BLaER1 treated with 17β-estradiol and CSF1 and Interleukin-3, amounts not matched to agents 10 nM and 100 nM (cell line): ENCODE data around the gene ADAM12.

ENCODE experiments used
- H3K27ac ChIP-seq, 11 experiments: shearing (Covaris generic); formaldehyde crosslinking; 2 replicates each; pipeline ENCODE4 v1.8.1; 2022
- H3K27me3 ChIP-seq, 11 experiments: shearing (Covaris generic); formaldehyde crosslinking; 2 replicates each; pipeline ENCODE4 v1.8.1; 2022
- H3K36me3 ChIP-seq, 11 experiments: shearing (Covaris generic); formaldehyde crosslinking; 2 replicates each; pipeline ENCODE4 v1.8.1; 2022
- H3K4me1 ChIP-seq, 10 experiments: shearing (Covaris generic); formaldehyde crosslinking; 2 replicates each; pipeline ENCODE4 v1.8.1; 2022
- H3K4me2 ChIP-seq, 11 experiments: shearing (Covaris generic); formaldehyde crosslinking; 2 replicates each; pipeline ENCODE4 v1.8.1; 2022
- H3K4me3 ChIP-seq, 10 experiments: shearing (Covaris generic); formaldehyde crosslinking; 2 replicates each; pipeline ENCODE4 v1.8.1; 2022
- H3K9ac ChIP-seq, 11 experiments: shearing (Covaris generic); formaldehyde crosslinking; 2 replicates each; pipeline ENCODE4 v1.8.1; 2022
- H3K9me3 ChIP-seq, 11 experiments: shearing (Covaris generic); formaldehyde crosslinking; replicated peaks in 1 of 11; 2 replicates each; pipeline ENCODE4 v1.8.1; 2022
- H4K20me1 ChIP-seq, 11 experiments: shearing (Covaris generic); formaldehyde crosslinking; 2 replicates each; pipeline ENCODE4 v1.8.1; 2022
- Cebpa-rat ChIP-seq, 11 experiments: shearing (Covaris generic); IDR thresholded peaks; 2 replicates each; pipeline ENCODE4 v1.8.1; 2022

ADAM12 gene

DNA sequence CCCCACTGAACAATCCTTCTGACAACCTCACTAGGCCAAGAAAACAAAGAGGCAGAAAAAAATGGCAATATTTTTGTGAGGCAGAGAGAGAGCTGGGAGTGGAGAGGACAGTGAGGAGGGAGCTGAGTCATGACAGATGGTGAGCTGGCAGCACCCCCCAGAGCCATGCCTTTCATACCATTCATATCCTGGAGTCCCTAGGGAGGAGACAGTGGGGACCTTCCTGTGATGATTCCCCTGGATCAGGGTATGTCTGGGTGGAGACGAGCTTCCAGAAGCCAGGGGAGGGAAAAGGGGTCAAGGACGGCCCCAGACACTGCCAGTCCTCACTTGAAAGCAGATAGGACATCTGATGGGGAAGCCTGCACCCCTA, 160.5 kb downstream of the ADAM12 start:
- Histone ChIP-seq H3K27me3 (no peaks in the 10 kb centered on the region), H3K9me3 (no peaks in the 10 kb centered on the region), H3K4me2 (peak overlapping the region in 2 of 11 experiments; percentile 32 to 80; a peak in 4 of 22 replicates), H4K20me1 (no peaks in the 10 kb centered on the region), H3K36me3 (no peaks in the 10 kb centered on the region), H3K4me3 (no peak overlapping the region), H3K9ac (no peak overlapping the region), H3K4me1 (peaks cover 7 to 23% (median 15%) of the 10 kb centered on the region in 10 experiments), H3K27ac (no peak overlapping the region)
- no peak for TF ChIP-seq Cebpa-rat (IDR thresholded peaks at IDR 0.05)

DNA sequence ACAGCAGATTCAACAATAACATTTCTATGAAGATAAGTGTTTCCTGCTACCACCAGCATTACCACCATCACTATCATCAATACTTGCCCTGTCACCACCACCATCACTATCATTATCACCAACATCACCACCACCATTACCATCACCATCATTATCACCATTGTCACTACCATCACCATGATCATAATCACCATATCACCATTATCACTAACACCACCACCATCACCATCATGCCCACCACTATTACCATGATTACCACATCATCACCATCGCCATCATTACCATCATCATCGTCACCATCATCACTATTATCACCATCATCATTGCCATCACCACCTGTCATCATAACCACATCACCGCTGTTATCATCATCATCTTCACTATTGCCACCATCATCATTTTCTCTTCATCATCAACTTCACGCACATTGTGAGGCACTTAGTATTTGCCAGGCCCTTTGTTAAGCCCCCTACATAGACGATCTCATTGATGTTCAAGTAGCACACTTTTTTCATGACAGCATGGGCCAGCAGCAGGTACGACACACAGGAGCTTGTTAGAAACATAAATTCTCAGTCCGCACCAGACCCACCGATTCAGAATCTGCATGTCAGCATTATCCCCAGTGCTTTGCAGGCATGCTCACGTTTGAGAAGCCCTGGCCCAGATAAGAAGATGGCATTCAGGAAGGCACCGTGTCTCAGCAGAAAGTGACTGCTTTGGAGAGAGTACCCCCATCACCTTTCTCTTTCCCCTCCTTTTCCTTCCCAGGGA, 161.1 kb downstream of the ADAM12 start:
- H3K4me3 ChIP-seq: no peak overlapping the region
- no peaks in the 10 kb centered on the region for H4K20me1 ChIP-seq
- H3K27me3 ChIP-seq: no peaks in the 10 kb centered on the region
- H3K9ac ChIP-seq: no peak overlapping the region
- peaks cover 7 to 23% (median 15%) of the 10 kb centered on the region in 10 experiments for H3K4me1 ChIP-seq
- H3K9me3 ChIP-seq: no peaks in the 10 kb centered on the region
- H3K36me3 ChIP-seq: no peaks in the 10 kb centered on the region
- no peak for TF ChIP-seq Cebpa-rat (IDR thresholded peaks at IDR 0.05)
- H3K4me2 ChIP-seq: no peak overlapping the region
- H3K27ac ChIP-seq: no peak overlapping the region

DNA sequence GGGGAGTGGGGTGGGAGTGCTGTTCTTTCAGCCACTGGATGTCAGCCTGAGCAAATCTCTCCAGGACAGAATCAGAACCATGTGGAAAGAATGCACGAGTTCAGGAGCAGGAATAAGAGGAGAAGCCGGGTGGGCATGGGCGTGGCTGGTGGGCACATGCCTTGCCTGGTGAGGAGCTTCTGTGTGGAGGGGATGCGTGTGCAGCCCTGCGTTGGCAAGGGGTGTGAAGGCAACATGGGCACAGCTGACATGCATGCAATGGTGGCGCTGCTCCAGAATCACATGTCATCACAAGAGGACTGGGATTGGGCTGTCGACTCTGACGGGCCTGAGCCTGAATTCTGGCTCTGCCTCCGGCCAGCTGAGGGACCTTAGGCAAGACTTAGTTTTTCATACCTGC, 162.1 kb downstream of the ADAM12 start:
- no peak for TF ChIP-seq Cebpa-rat (IDR thresholded peaks at IDR 0.05)
- no peaks in the 10 kb centered on the region for H3K9me3 ChIP-seq
- no peak overlapping the region for H3K4me2 ChIP-seq
- H3K27me3 ChIP-seq: no peaks in the 10 kb centered on the region
- no peak overlapping the region for H3K9ac ChIP-seq
- H3K4me1 ChIP-seq: peaks cover 7 to 23% (median 15%) of the 10 kb centered on the region in 10 experiments
- H4K20me1 ChIP-seq: no peaks in the 10 kb centered on the region
- H3K27ac ChIP-seq: no peak overlapping the region
- H3K4me3 ChIP-seq: no peak overlapping the region
- H3K36me3 ChIP-seq: no peaks in the 10 kb centered on the region

- Histone ChIP-seq H3K4me2 (no peak overlapping the region), H3K4me1 (peaks cover 7 to 23% (median 15%) of the 10 kb centered on the region in 10 experiments), H3K9me3 (no peaks in the 10 kb centered on the region), H4K20me1 (no peaks in the 10 kb centered on the region), H3K27ac (no peak overlapping the region), H3K4me3 (no peak overlapping the region), H3K27me3 (no peaks in the 10 kb centered on the region), H3K36me3 (no peaks in the 10 kb centered on the region), H3K9ac (no peak overlapping the region)
- no peak for TF ChIP-seq Cebpa-rat (IDR thresholded peaks at IDR 0.05)
Observed at GRCh38 chr10:126225672-126226008, 162.6 kb downstream of the ADAM12 start.

DNA sequence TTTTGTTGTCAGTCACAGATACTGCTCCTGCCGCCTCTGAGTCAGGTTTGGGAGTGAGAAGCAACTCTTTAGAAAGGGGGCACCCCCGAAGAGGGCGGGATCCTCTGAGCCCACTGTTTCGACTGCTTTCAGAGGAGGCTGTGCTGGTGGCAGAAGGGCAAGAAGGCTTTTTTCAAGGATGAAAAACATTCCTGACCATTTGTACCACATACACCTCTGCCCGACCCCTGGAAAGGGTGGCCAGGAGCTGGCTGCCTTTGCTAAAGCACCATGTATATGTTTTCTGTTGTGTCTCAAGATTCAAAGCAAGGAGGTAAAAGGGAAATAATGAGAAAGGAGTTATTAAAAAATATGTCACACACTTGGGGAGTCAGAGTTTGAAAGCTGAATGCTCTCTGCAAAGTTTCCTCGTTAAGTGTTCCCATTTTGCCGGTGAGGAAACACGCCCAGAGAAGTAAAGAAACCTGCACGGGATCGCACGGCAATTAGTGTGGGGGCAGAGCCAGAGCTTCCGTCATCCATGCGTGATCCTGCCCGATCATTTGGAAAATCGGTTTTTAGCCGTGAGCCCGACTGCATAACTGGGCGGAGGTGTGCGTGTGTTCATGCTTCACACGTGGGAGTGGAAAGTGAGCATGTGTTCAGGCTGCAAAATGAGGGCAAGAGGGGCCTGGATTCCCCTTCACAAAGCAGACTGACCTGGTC, 163.2 kb downstream of the ADAM12 start:
- Histone ChIP-seq H3K27ac (no peak overlapping the region), H3K4me1 (peaks cover 7 to 22% (median 14%) of the 10 kb centered on the region in 10 experiments), H3K36me3 (no peaks in the 10 kb centered on the region), H4K20me1 (no peaks in the 10 kb centered on the region), H3K9ac (no peak overlapping the region), H3K27me3 (no peaks in the 10 kb centered on the region), H3K4me3 (no peak overlapping the region), H3K4me2 (no peak overlapping the region), H3K9me3 (no peaks in the 10 kb centered on the region)
- TF ChIP-seq Cebpa-rat (IDR thresholded peaks at IDR 0.05): no peak

DNA sequence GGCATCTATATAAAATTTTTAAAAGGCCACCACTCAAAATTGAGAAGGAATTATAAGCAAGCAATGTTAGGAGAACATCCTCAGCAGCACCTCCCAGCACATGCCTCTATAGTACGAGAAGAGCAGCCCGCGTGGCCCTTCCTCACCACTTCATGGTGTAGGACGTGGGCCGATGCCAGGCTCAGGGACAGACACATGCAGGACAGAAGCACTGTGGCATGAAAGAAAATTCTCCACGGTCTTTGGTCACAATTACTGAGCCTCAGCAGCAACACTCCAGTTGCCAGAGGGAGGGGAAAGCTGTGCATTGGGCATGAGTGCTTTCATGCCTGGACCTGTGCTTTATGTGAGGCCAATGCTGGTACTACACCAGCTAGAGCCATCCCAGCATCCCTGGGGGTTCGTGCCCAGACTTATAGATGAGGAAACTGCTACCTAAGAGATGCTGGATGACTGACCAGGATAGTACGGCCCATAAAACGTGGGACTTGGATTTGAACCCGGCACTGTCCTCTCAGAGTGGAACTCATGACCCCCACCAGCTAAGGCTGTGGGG, 164.7 kb downstream of the ADAM12 start:
- Histone ChIP-seq H3K9me3 (no peaks in the 10 kb centered on the region), H3K4me1 (peaks cover under 1 to 9% (median 4%) of the 10 kb centered on the region in 10 experiments; a peak in 17 of 20 replicates), H3K27ac (no peak overlapping the region), H3K4me3 (no peak overlapping the region), H3K4me2 (no peak overlapping the region), H4K20me1 (no peaks in the 10 kb centered on the region), H3K36me3 (no peaks in the 10 kb centered on the region), H3K27me3 (no peaks in the 10 kb centered on the region), H3K9ac (no peak overlapping the region)
- no peak for TF ChIP-seq Cebpa-rat (IDR thresholded peaks at IDR 0.05)

DNA sequence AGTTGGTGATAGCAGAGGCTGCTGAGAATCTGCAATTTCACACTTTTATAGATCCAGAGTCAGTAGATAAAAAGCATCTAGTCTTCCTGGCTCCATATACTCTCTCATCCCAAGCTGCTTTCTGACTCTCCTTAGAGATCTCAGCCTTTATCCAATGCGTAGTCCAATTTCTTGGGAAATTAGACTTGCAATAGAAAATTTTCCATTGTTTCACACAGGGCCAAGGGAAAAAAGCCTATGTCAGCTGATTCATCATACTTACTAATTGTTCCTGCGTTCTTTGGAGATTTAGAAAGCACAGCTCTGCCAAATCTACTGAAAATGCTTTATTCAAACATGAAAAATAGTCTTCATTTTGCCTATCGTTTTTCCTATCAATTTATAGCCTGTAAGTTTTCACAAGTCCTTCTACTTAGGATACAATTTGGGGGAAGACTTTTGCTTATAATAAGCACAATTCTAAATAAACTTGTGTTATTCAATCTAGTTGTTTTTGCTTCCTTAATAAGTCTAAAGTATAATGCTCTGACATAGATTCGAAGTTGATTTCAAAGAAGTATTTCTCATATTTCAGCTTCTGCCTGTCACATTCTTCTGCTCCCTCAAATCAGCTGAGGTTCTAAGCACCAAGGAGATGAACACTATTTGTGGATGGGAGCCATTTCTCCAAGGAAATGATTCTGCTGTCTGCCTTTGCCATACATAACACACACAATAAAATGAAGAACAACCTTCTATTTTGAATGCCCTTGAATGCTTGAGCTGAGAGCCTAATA, 165.4 kb downstream of the ADAM12 start:
- Histone ChIP-seq H3K9ac (no peak overlapping the region), H3K4me3 (no peak overlapping the region), H3K9me3 (no peaks in the 10 kb centered on the region), H3K27ac (no peak overlapping the region), H3K36me3 (no peaks in the 10 kb centered on the region), H3K27me3 (no peaks in the 10 kb centered on the region), H4K20me1 (no peaks in the 10 kb centered on the region), H3K4me1 (peaks cover 0 to 6% (median 0%) of the 10 kb centered on the region in 10 experiments; a peak in 3 of 20 replicates), H3K4me2 (no peak overlapping the region)
- TF ChIP-seq Cebpa-rat (IDR thresholded peaks at IDR 0.05): no peak

DNA sequence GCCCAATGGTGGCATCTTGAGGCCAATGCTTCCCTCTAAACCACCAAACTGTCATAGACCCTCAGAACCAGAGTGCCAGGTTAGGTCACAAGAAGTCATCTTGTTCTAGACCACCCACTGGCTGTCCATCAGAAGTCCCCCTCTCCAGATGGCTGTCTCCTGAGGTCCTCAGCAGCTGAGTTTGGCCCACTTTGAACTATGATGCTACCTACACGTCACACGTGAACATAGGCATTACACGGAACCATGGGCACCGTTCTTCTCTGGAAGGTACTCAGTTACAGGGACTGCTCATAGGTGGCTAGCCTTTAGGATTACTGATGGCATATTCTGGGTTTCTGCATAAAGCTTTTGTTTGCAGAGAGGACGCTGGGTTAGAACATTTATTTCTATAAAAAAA, 166.4 kb downstream of the ADAM12 start:
- no peak overlapping the region for H3K9ac ChIP-seq
- no peaks in the 10 kb centered on the region for H3K36me3 ChIP-seq
- H3K4me2 ChIP-seq: no peak overlapping the region
- H4K20me1 ChIP-seq: no peaks in the 10 kb centered on the region
- H3K4me1 ChIP-seq: no peaks in the 10 kb centered on the region
- no peaks in the 10 kb centered on the region for H3K27me3 ChIP-seq
- no peak for TF ChIP-seq Cebpa-rat (IDR thresholded peaks at IDR 0.05)
- H3K9me3 ChIP-seq: no peaks in the 10 kb centered on the region
- no peak overlapping the region for H3K4me3 ChIP-seq
- H3K27ac ChIP-seq: no peak overlapping the region
